Kidney glomerular epithelial cell (primary cell): ENCODE results near the gene RHCG.
A peak's percentile ranks its signal among the peaks of the same experiment; 100 is the strongest.

ENCODE experiments used
- DNase-seq: peaks from one replicate; lab custom pipeline; 2025; lab: John Stamatoyannopoulos, UW

RHCG gene

DNA sequence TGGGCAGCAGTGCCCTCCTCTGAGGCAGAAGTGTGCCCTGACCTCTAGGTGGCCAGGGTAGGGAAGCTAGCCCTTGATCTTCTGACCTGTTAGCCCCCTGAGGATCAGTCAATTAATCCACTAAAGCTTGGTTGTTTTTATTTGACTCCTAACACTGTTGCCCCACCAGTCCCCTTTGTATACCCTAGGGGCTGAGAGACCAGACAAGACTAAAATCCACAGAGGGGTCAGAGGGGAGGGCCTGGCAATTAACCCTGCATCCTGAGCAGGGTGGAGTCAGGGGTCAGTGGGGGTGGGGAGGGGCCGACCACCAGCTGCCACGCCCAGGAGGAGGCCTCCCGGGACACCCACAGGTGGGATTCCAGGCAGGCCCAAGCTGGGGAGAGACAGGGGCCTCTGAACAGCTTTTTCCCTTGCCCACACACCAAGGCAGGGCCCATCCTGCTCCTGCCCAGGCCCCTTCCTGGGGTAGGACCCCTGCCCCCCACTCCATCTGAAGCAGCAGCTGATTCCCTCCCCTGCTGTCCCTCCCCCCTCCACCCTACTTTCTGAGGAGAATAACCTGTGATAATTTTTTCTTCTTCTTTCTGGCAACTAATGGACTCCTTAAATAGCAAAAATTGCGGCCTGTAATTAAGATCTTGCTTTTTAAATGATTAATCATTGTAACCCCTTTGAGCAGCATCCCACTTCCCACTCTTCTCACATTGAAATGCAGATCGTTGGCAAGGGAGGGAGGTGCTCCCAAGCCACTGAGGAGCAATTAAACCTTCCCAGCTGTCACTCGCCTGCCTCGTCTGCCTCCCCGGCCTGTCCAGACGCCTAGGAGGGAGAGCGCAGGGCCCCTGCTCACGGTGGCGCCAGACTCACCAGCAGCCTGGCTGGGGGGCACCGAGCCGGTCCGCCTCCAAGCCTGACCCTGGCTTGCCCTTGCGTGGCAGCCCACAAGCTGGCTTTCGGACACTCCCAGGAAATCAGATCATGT, 51.9 kb downstream of the RHCG start:
- no peak for DNase-seq

DNA sequence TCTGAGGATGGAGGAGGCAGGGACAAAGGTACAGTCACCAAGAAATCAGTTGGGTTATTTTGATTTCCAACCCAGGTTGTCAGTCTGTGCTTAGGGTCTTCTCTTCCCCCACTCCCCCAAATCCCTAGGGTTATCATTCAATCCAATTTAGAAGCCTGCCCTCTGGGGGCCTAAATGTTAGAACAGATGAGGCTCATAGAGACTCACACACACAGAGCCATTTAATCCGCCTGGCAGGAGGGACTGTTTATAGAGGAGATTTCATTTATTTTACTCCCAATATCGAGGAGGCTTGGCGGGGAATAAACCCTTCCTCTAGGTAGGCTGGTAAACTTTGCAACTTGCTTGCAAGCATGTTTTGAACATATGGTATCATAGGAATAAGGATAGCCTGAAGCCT, 52.8 kb downstream of the RHCG start:
- no peak for DNase-seq

DNA sequence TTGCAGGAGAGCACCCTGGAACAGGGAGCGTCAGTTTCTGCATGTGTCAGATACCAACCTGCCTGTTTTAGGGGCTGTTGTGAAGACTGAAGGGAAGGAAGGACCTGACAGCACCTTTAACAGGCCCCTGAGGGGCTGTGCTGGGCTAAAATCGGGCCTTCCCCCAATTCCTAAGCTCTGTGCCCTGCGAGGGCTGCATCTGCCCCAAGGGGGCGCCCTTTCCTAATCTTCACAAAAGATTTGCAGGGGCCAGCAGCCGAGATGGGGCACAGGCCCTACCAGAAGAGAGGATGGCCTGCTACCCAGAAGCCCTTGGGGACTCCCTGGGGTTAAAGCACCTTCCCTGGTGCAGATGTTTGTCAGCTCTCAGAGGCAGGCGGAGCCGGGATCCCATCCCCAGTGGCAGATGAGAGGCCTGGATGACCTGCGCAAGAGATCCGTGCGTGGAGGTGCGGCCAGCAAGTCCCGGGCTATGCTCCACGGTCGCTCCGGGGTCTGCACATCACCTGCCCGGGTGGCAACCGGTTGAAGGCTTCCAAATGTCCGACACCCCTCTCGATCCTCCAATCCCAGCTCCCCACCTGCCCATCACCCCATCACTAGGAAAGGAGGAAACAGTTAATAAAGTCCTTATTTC, 53.6 kb downstream of the RHCG start:
- peak; percentile 29 for DNase-seq

DNA sequence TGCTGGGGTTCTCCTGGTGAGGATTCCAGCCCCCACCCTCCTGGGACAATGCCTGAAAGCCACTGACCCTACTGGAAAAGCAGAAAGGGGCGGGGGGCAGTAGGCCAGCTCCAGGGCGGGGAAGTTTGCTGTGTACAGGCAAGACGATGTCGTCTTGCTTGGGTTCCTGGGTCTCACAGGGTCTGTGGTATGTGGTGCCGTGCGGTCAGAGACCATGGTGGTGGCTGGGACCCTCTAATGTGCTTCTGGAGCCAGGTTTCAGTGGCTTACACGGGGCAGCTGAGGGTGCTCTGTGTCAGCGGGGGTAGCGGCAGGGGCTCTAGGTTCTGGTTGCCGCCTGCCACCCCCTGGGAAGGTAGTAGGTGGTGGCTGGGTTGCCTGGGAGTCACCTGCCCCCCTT, 54.2 kb downstream of the RHCG start:
- no peak for DNase-seq

DNA sequence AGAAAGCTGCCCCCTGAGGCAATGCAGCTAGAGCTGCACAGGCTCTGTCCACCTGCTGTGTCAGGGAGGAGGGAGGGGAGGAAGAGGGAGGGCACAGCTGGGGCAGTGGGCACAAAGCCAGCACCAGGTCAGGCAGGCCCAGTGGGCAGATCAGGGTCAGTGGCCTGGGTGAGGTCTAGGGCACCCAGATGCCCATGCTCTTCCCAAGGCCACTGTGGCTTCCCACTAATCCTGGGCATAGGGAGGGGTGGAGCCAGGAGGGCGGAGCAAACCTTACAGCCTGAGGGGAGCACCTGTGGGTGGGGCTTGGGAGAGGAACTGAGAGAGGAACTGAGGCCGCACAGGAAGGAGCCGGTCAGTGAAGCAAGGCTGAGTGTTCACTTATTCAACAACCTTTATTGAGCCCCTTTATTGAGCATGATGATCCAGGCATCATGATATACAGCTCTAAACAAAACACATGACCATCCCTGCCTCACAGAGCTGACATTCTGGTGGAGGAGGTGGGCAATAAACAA, 55.0 kb downstream of the RHCG start:
- DNase-seq: no peak

DNA sequence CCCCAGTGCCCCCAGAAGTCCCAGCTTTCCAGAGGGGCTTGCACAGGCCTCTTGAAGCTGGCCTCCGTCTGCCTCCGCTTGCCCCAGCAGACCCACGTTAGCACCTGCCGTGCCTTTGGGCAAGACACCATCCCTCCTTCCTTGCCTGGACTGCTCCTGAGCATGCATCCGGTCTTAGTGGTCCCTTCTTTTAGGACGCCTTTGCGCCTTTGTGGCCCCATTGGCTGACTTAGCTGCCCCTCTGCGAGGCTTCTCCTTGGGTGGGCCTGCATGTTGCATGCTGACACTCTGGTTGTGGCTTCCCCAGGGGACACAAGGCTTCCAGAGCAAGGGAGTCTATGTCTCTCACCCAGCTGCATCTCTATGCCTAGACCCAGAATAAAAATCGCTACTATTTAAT, 56.6 kb downstream of the RHCG start:
- no peak for DNase-seq

DNA sequence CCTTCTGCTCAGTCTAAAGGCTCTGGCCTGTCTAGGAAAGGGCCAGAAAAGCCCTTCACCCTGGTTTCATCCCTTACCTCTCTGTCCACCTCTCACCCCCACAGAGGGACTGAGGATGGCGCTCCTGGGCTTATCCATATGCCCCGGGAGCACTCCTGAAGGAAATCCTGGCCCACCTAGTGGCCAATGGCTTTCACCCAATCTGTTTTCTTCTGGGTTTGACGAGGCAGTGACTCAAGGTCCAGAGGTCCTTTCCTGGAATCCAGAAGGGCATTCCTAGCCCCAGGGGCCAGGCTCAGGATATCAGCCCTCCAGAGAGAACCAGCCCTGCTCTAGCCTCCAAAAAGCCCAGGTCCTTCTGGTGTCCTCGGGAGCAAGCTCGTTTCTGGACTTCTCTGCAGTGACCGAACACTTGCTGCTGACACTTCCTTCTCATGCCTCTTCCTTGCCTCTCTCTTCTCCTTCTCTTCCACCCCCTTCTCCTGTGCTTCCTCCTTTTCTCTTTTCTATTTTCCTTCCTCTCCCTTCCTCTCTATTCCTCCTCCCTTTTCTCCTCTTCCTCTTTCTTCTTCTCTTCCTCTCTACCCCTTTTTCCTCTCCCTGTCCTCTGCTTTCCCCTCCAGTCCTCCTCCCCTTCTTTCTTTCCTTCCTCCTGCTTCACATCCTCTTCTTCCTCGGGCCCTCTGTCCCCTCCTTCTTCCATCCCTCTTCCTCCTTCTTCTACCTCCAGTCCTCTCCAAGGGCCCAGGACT, 59.6 kb downstream of the RHCG start:
- DNase-seq: no peak

DNA sequence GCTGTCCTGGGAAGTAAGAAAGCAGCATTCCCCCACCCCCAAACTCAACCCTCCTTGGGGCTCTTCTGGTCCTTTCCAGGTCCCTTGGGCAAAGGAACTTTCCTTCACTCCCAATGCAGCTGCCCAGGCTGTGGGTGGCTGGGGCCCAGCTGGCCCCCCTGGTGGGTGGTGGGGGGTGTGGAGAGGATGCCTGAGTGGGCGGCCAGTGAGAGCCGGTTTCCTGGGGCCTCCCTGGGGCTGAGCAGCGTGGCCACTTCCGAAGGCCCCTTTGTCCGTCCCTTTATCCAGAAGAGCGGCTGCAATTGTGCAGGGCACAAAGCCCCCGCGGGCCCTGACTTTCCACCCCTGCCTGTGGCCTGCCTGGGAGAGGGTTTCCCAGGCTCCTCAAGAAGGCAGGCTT, 61.0 kb downstream of the RHCG start:
- DNase-seq: no peak

DNA sequence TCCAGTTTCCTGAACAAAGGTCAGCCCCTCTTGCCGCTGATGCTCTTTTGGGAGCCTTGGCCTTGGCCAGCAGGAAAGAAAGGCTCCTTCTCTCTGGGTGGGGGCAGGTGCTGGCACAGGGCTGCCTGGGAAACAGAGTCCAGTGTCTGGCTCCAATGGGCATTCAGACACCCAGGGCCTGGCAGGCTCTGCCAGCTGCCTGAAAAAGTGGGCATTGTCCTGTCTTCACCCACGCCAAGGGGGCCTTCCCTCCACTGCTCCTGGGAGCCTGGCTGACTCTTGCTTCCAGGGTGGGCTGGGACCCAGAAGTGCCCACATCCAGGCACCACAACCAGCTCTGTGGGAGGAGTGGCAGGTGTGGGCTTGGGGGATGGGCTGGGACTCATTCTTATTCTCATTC, 62.7 kb downstream of the RHCG start:
- no peak for DNase-seq

DNA sequence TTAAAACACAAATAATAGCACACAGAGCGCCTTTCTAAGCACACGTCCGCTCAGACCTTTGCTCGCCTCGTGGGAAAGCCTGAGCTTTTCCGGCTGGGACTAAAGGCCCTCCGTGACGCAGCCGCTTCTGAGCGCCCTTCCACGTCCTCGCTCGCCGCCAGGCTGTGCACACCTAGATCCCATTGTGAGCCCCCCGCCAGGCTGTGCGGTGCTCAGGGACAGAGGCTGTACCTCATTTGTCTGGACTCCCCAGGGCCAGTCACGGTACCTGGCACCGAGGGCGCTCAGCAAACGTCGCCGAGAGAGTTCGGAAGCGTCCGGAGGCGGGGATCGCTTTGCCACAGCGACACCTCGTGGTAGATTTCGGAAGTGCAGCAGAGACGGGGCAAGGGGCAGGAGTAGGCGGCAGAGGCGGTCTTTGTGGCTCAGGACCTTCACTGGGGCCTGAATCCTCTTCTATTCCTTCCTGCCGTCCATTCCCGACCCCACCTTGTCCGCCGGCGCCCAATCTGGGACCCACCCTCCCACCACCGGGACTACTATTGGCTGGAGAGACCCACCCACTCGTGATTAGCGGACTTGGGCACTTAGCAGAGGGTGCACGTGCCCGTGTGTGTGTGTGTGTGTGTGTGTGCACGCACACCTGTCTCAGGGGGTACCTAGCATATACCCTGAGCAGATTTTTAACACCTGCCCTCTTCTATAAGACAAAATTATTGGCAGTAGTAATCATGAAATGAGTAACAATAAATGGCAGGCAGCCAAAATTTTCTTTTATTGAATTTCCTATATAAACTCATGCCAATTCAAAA, 65.6 kb downstream of the RHCG start:
- DNase-seq: peak; percentile 68

DNA sequence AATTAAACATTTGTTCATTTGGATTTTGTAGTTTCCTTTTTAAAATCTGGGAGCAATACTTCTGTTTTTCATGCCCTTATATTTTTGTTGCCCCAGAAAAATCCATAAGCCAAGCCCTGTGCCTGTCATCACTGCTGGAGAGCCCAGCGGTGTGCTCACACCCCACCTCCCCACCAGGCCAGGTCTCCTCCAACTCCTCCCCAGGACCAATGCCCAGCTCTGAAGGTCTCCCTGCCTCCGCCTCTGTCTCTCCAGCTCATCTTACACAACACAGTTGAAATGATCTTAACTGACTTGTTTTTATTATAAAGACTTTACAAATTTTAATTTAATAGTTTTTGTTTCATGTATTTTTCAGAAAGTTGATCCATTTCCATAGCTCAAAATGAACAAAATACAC, 66.4 kb downstream of the RHCG start:
- no peak for DNase-seq

DNA sequence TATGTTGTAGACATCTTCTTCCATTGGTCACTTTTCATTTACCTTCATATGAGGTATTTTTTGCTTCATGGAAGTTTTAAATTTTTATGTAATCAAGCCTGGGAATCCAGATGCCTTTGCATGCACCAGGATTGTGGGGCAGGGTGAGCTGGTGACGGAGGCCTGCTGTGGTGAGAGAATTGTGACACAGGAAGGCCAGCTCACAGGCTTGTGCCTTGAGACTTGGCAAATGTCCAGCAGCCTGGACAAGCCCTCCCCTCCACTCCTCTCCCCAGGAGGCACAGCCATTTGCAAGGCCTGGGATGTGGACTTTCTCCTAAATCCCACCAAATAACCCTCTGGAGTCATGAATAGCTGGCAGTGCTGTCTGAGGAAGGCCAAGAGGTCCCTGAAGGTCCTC, 67.4 kb downstream of the RHCG start:
- DNase-seq: no peak

DNA sequence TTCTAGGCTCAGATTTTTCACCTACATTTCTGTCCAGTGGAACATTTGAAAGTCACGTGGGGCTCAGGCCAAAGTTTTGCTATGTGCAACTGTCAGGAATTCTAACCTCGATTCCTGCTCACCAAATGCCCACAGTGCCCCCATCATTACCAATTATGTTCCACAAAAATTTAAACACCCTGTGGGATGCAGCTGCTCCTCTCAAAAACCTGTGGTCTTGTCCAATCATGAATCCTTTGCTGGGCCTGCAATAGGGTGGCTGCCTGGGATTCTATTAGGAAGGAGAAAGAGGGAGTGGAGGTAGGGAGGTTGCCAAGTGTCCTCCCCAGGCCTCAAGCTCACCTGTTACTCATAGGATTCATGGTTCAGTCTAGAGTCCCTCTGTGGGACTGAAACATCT, 68.1 kb downstream of the RHCG start:
- no peak for DNase-seq

DNA sequence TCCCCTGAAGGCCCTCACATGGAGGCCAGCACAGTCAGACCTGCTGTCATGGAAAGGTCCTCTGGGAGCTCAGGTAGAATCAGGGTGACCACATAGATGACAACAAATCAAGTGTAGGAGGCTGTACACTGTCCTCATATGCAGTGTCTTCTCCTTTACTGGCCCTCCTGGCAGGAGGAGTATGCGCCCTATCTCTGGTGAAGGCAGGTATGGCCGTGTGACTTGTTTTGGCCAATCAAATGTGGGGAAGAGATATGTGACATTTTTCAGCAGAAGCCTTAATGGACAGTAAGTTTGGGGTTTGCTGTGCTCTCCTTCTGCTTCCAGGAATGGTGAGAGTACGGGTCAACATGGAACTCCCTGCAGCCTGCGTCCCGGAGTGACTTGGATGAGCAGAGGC, 69.9 kb downstream of the RHCG start:
- no peak for DNase-seq

DNA sequence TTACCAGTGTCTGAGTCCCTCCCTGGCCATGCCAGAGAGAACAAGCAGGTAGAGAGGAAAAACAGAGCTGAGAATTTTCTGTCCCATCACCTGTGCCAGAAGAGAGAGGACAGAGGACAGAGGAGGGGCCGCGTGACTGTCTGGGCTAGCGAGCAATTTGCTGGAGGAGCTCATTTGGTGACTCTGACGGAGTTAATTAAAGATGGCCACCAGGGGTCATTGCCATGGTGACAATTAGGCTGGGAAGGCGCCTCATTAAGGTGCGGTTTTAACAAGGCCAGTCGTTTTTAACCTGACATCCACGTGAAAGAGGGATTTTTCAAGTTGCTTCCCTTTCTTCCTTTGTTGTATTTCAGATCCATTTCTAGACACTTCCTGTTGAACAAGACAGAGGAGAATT, 72.4 kb downstream of the RHCG start:
- no peak for DNase-seq
